Calu3 (cell line): ENCODE results near the gene DPEP2. TPM values are rescaled to one million over a fixed set of nuclear protein-coding genes. Genes with fewer than 3 reads are reported as not detected.
A peak's percentile ranks its signal among the peaks of the same experiment; 100 is the strongest.

ENCODE experiments used
- BruUV-seq: library from RNA; stranded (reverse); fragments of 400-500 nt; replicated peaks from 2 replicates; lab custom pipeline; 2021; lab: Mats Ljungman, UMichigan
- CTCF ChIA-PET: fragments of 300-600 bp; sonication (Branson Sonifier 250); formaldehyde crosslinking; loops from one replicate; lab custom pipeline; 2022; ENCODE audit warnings: antibody characterized with exemption; lab: Charles Lee
- DNase-seq: peaks from one replicate; pipeline ENCODE4 v3.0.0; 2022
- H3K27ac Mint-ChIP-seq: one replicate; pipeline ENCODE4 v1.8.0; 2022; ENCODE audit warnings: mixed read lengths; ENCODE audit not compliant: unreplicated experiment
- H3K27me3 Mint-ChIP-seq: one replicate; pipeline ENCODE4 v1.8.0; 2022; ENCODE audit warnings: mixed read lengths; ENCODE audit not compliant: unreplicated experiment
- H3K36me3 Mint-ChIP-seq: one replicate; pipeline ENCODE4 v1.8.0; 2022; ENCODE audit warnings: mild to moderate bottlenecking, moderate library complexity, mixed read lengths; ENCODE audit not compliant: insufficient read depth, unreplicated experiment
- H3K4me1 Mint-ChIP-seq: one replicate; pipeline ENCODE4 v1.8.0; 2022; ENCODE audit warnings: mild to moderate bottlenecking, low read depth, mixed read lengths; ENCODE audit not compliant: unreplicated experiment
- H3K4me3 Mint-ChIP-seq: one replicate; pipeline ENCODE4 v1.8.0; 2022; ENCODE audit warnings: mild to moderate bottlenecking, low read depth, moderate library complexity, mixed read lengths; ENCODE audit not compliant: unreplicated experiment
- H3K9me3 Mint-ChIP-seq: one replicate; pipeline ENCODE4 v1.8.0; 2022; ENCODE audit warnings: low read depth, mixed read lengths; ENCODE audit not compliant: unreplicated experiment
- CTCF ChIP-seq: fragments of 200-600 bp; IDR thresholded peaks from one replicate; pipeline ENCODE4 v1.8.0; 2022; ENCODE audit warnings: antibody characterized with exemption; ENCODE audit not compliant: unreplicated experiment
- intact Hi-C: fragments of 100-400 bp; cut with micrococcal nuclease; formaldehyde crosslinking; loops from one replicate; pipeline ENCODE4 v1.10.0; 2022; ENCODE audit not compliant: unreplicated experiment
- total RNA-seq: library from RNA; stranded (reverse); gene quantifications from 2 replicates; pipeline ENCODE4 v1.2.3, GENCODE V29; 2022

The DPEP2 gene
- total RNA-seq, 1 experiment from 2014 or later: not detected

- DNase-seq: no peak
- peaks cover 9% of the 10 kb centered on the region for H3K4me1 Mint-ChIP-seq
- peaks cover 68% of the 10 kb centered on the region for H3K36me3 Mint-ChIP-seq
- no TSS peak for BruUV-seq
- no peaks in the 10 kb centered on the region for H3K9me3 Mint-ChIP-seq
- no peak for TF ChIP-seq CTCF
- H3K27ac Mint-ChIP-seq: peak overlapping the region; percentile 21
- CTCF ChIA-PET: no interaction called here
- H3K27me3 Mint-ChIP-seq: no peaks in the 10 kb centered on the region
- no peak overlapping the region for H3K4me3 Mint-ChIP-seq
- intact Hi-C loops: no loop called here
Observed at GRCh38 chr16:67946128-67946569, 53.1 kb downstream of the DPEP2 start.

- CTCF ChIA-PET: no interaction called here
- Mint-ChIP-seq H3K36me3 (peaks cover 64% of the 10 kb centered on the region), H3K4me1 (peaks cover 9% of the 10 kb centered on the region), H3K27me3 (no peaks in the 10 kb centered on the region), H3K4me3 (no peak overlapping the region), H3K27ac (no peak overlapping the region), H3K9me3 (no peaks in the 10 kb centered on the region)
- TSS peak; percentile 14 for BruUV-seq
- intact Hi-C loops: no loop called here
- DNase-seq: no peak
- no peak for TF ChIP-seq CTCF
Observed at GRCh38 chr16:67945392-67945933, 53.8 kb downstream of the DPEP2 start.

GRCh38 chr16:67944690-67945391, 54.4 kb downstream of the DPEP2 start:
- CTCF ChIA-PET: interaction anchor here (0.5 kb wide), 1 partner anchor 1850 kb away, joined by 3 read pairs; no protein-coding TSS in a partner anchor
- Mint-ChIP-seq H3K36me3 (peaks cover 64% of the 10 kb centered on the region), H3K27ac (no peak overlapping the region), H3K27me3 (no peaks in the 10 kb centered on the region), H3K9me3 (no peaks in the 10 kb centered on the region), H3K4me3 (no peak overlapping the region), H3K4me1 (peaks cover 9% of the 10 kb centered on the region)
- no TSS peak for BruUV-seq
- no peak for TF ChIP-seq CTCF
- intact Hi-C loops: no loop called here
- no peak for DNase-seq

GRCh38 chr16:67943619-67944504, 55.4 kb downstream of the DPEP2 start, which contains the start of gene LCAT:
Gene LCAT, minus strand, starts transcription at chr16:67944120. Its CDS starts 19 bp downstream, at chr16:67944101.
- DNase-seq: no peak
- Mint-ChIP-seq H3K36me3 (peaks cover 67% of the 10 kb centered on the region), H3K4me1 (peaks cover 9% of the 10 kb centered on the region), H3K27me3 (no peaks in the 10 kb centered on the region), H3K4me3 (no peak within 1 kb of the TSS), H3K9me3 (no peaks in the 10 kb centered on the region), H3K27ac (no peak within 1 kb of the TSS)
- intact Hi-C loops: no loop called here
- CTCF ChIA-PET: interaction anchor here (0.5 kb wide), 1 partner anchor 1851 kb away, joined by 3 read pairs; no protein-coding TSS in a partner anchor
- BruUV-seq: no TSS peak
- TF ChIP-seq CTCF: no peak
